Breast epithelium (tissue), 4 donors: ENCODE measurements around the gene SDC1. TPM values are rescaled to one million over a fixed set of nuclear protein-coding genes. Genes with fewer than 3 reads are reported as not detected.

Experiments
- DNase-seq, 2 donors: peaks; one replicate each; pipeline ENCODE4 v3.0.0-alpha.2; 2019; ENCODE audit warnings: low spot score in 2 of 2
- H3K27ac ChIP-seq, 2 donors: fragments of 200-600 bp; sonication (generic) in 1 of 2; one replicate each; pipeline ENCODE4 v1.5.1; 2016 to 2019; ENCODE audit warnings: mild to moderate bottlenecking in 1 of 2
- H3K27me3 ChIP-seq, 2 donors: fragments of 200-600 bp; sonication (generic) in 1 of 2; one replicate each; pipeline versions ENCODE4 v1.5.1 to v1.6.0; 2017 to 2019; ENCODE audit warnings: control low read depth in 1 of 2, mild to moderate bottlenecking in 1 of 2
- H3K36me3 ChIP-seq: fragments of 200-600 bp; one replicate; pipeline ENCODE4 v1.5.1; 2019
- H3K4me1 ChIP-seq, 2 donors: fragments of 200-600 bp; sonication (generic); one replicate each; pipeline ENCODE4 v1.5.1; 2016 to 2019; ENCODE audit warnings: control low read depth in 1 of 2
- H3K4me3 ChIP-seq, 3 donors: fragments of 200-600 bp; sonication (generic); 1 replicate in 2 of 3; 2 replicates in 1 of 3; pipeline ENCODE4 v1.5.1; 2016 to 2019; ENCODE audit warnings: mild to moderate bottlenecking in 3 of 3, moderate library complexity in 2 of 3
- H3K9me3 ChIP-seq, 2 donors: fragments of 200-600 bp; sonication (generic) in 1 of 2; one replicate each; pipeline ENCODE4 v1.5.1; 2016 to 2019; ENCODE audit warnings: control low read depth in 1 of 2
- CTCF ChIP-seq, 3 donors: fragments of 450-650 bp; IDR thresholded peaks; one replicate each; pipeline ENCODE4 v1.5.1; 2016 to 2017; ENCODE audit warnings: antibody characterized with exemption in 3 of 3, mild to moderate bottlenecking in 3 of 3, moderate library complexity in 3 of 3
- POLR2A ChIP-seq: fragments of 450-650 bp; IDR thresholded peaks from one replicate; pipeline ENCODE4 v1.6.1; 2016; ENCODE audit warnings: antibody characterized with exemption, mild to moderate bottlenecking, moderate library complexity
- POLR2AphosphoS5 ChIP-seq, 3 donors: sonication (generic); formaldehyde crosslinking; IDR thresholded peaks; one replicate each; pipeline ENCODE4 v1.6.1; 2017; ENCODE audit warnings: antibody characterized with exemption in 3 of 3
- intact Hi-C: fragments of 100-400 bp; cut with DNase I; formaldehyde crosslinking; loops from one replicate; pipeline ENCODE4 v1.15.1; 2023; ENCODE audit warnings: low total_unique reads
- total RNA-seq, 3 donors: library from RNA; depleted of rRNA; stranded (reverse); fragments of >200 nt; gene quantifications; one replicate each; pipeline ENCODE4 v1.1.0, GENCODE V29; 2016

SDC1 gene
- total RNA-seq, 3 donors from 2014 or later, result 2.6 to 51.8 (median 38.7) TPM

- no peaks in the 10 kb centered on the region for H3K27me3 ChIP-seq
- no peaks in the 10 kb centered on the region for H3K36me3 ChIP-seq
- intact Hi-C loops, result no loop called here
- no peaks in the 10 kb centered on the region for H3K9me3 ChIP-seq
- TF ChIP-seq POLR2A (no peak), CTCF (IDR thresholded peaks at IDR 0.05) (no peak)
- DNase-seq, result no peak
- no peak overlapping the region for H3K27ac ChIP-seq
- no peaks in the 10 kb centered on the region for H3K4me1 ChIP-seq
- no peak overlapping the region for H3K4me3 ChIP-seq
Measured at GRCh38 chr2:20168048-20168726, 56.7 kb downstream of the SDC1 start.

- no peak overlapping the region for H3K4me3 ChIP-seq
- intact Hi-C loops, result no loop called here
- no peaks in the 10 kb centered on the region for H3K9me3 ChIP-seq
- TF ChIP-seq POLR2A (no peak), POLR2AphosphoS5 (IDR thresholded peaks at IDR 0.05) (no peak), CTCF (IDR thresholded peaks at IDR 0.05) (no peak)
- H3K4me1 ChIP-seq, result no peaks in the 10 kb centered on the region
- H3K36me3 ChIP-seq, result no peaks in the 10 kb centered on the region
- no peak overlapping the region for H3K27ac ChIP-seq
- no peak for DNase-seq
- H3K27me3 ChIP-seq, result no peaks in the 10 kb centered on the region
Measured at GRCh38 chr2:20167356-20167755, 57.6 kb downstream of the SDC1 start.

GRCh38 chr2:20165677-20166509 lies 59.0 kb downstream of the SDC1 start:
- no peak for DNase-seq
- H3K9me3 ChIP-seq, result no peaks in the 10 kb centered on the region
- no peaks in the 10 kb centered on the region for H3K27me3 ChIP-seq
- intact Hi-C loops, result no loop called here
- TF ChIP-seq CTCF (IDR thresholded peaks at IDR 0.05), result no peak
- no peaks in the 10 kb centered on the region for H3K4me1 ChIP-seq
- no peaks in the 10 kb centered on the region for H3K36me3 ChIP-seq
- no peak overlapping the region for H3K4me3 ChIP-seq
- H3K27ac ChIP-seq, result no peak overlapping the region

GRCh38 chr2:20164734-20165478 lies 60.0 kb downstream of the SDC1 start:
- Histone ChIP-seq H3K27ac (no peak overlapping the region), H3K36me3 (no peaks in the 10 kb centered on the region), H3K27me3 (no peaks in the 10 kb centered on the region), H3K9me3 (no peaks in the 10 kb centered on the region), H3K4me3 (no peak overlapping the region), H3K4me1 (no peaks in the 10 kb centered on the region)
- TF ChIP-seq POLR2A, result no peak
- TF ChIP-seq CTCF (IDR thresholded peaks at IDR 0.05), result no peak
- TF ChIP-seq POLR2AphosphoS5 (IDR thresholded peaks at IDR 0.05), result no peak
- intact Hi-C loops, result loop anchor here (5.0 kb wide), 1 partner anchor 648 kb away; no protein-coding TSS in a partner anchor
- no peak for DNase-seq
